K562 (cell line): ENCODE results near the gene LMBR1. TPM values are rescaled to one million over a fixed set of nuclear protein-coding genes. Genes with fewer than 3 reads are reported as not detected.

ENCODE experiments used
- ATAC-seq: fragments of 200-7000 bp; cut with Tn5 transposase; 3 replicates; pipeline ENCODE4 v1.9.1; 2020; ENCODE audit warnings: moderate library complexity
- BruUV-seq: library from RNA; stranded (reverse); fragments of 400-500 nt; replicated peaks from 2 replicates; lab custom pipeline; 2021; lab: Mats Ljungman, UMichigan
- CTCF ChIA-PET: fragments of 300-600 bp; formaldehyde crosslinking; extraction: SDS; loops from one replicate; lab custom pipeline; 2021; ENCODE audit warnings: low intra/inter-chr PET ratio; lab: Yijun Ruan, JAX
- POLR2A ChIA-PET: fragments of 300-600, 350-650 bp; sonication (Branson Sonifier 250); formaldehyde crosslinking; extraction: SDS; loops from one replicate; lab custom pipeline; 2021; ENCODE audit warnings: antibody characterized with exemption, inconsistent platforms; lab: Yijun Ruan, JAX
- DNase-seq, 4 experiments: peaks; one replicate each; pipeline versions ENCODE4 v3.0.0 to v3.0.0-alpha.2; 2011 to 2018; ENCODE audit warnings: low spot score in 3 of 4, mixed read lengths in 3 of 4; ENCODE audit errors: extremely low read depth in 1 of 4
- FAIRE-seq: peaks from 2 replicates; lab custom pipeline; 2011; peaks lifted over from hg19 to GRCh38; lab: Jason Lieb, UNC
- H2AFZ ChIP-seq: 2 replicates; pipeline ENCODE4 v1.6.0; 2011; ENCODE audit warnings: low read depth, low read length, control low read depth, inconsistent platforms
- H3K27ac ChIP-seq: fragments of 200-600 bp; 3 replicates; pipeline ENCODE4 v1.8.0; 2011; ENCODE audit warnings: low read depth, mild to moderate bottlenecking, control low read depth, inconsistent platforms, low read length, moderate library complexity, mixed read lengths; ENCODE audit errors: extremely low read depth
- H3K27me3 ChIP-seq, 2 experiments: fragments of 300-600 bp in 1 of 2; 2 replicates in 1 of 2; 3 replicates in 1 of 2; pipeline versions ENCODE4 v1.6.0 to v1.8.0; 2011; ENCODE audit warnings: inconsistent platforms in 2 of 2, low read length in 2 of 2, mild to moderate bottlenecking in 1 of 2, mixed read lengths in 1 of 2, moderate library complexity in 1 of 2; ENCODE audit not compliant: control insufficient read depth in 2 of 2, insufficient read depth in 2 of 2
- H3K36me3 ChIP-seq: fragments of 300-600 bp; 3 replicates; pipeline ENCODE4 v1.8.0; 2011; ENCODE audit warnings: mild to moderate bottlenecking, low read length, inconsistent platforms; ENCODE audit not compliant: control insufficient read depth, insufficient read depth
- H3K4me1 ChIP-seq, 2 experiments: fragments of 200-600 bp in 1 of 2; replicated peaks in 1 of 2; 2 replicates in 1 of 2; 3 replicates in 1 of 2; pipeline versions ENCODE4 v1.5.1 to v1.8.0; 2011; ENCODE audit warnings: inconsistent platforms in 2 of 2, low read length in 2 of 2, mild to moderate bottlenecking in 1 of 2, mixed read lengths in 1 of 2, moderate library complexity in 1 of 2; ENCODE audit not compliant: control insufficient read depth in 2 of 2, insufficient read depth in 2 of 2
- H3K4me2 ChIP-seq: 2 replicates; pipeline ENCODE4 v1.6.1; 2011; ENCODE audit warnings: low read length, control low read depth, inconsistent platforms, mixed read lengths; ENCODE audit not compliant: insufficient read depth
- H3K4me3 ChIP-seq: fragments of 200-600 bp; sonication (generic), shearing (Covaris generic); 2 replicates; pipeline ENCODE4 v1.5.1; 2016; ENCODE audit warnings: control low read depth, inconsistent platforms
- H3K79me2 ChIP-seq: fragments of 200-600 bp; 3 replicates; pipeline ENCODE4 v1.8.0; 2011; ENCODE audit warnings: low read length, inconsistent platforms; ENCODE audit not compliant: control insufficient read depth, insufficient read depth
- H3K9ac ChIP-seq, 2 experiments: 2 replicates each; pipeline versions ENCODE4 v1.6.0 to v1.6.1; 2011; ENCODE audit warnings: low read depth in 2 of 2, low read length in 2 of 2, control low read depth in 1 of 2, inconsistent platforms in 1 of 2, mild to moderate bottlenecking in 1 of 2, mixed read lengths in 1 of 2; ENCODE audit not compliant: insufficient read depth in 1 of 2
- H3K9me1 ChIP-seq: one replicate; pipeline ENCODE4 v1.6.0; 2011; ENCODE audit warnings: inconsistent platforms, mild to moderate bottlenecking, low read length, moderate library complexity; ENCODE audit not compliant: control insufficient read depth, insufficient read depth
- H3K9me3 ChIP-seq: replicated peaks from 2 replicates; pipeline ENCODE4 v1.5.1; 2011; ENCODE audit warnings: low read depth, low read length, inconsistent platforms; ENCODE audit not compliant: control insufficient read depth, insufficient read depth
- H4K20me1 ChIP-seq: replicated peaks from 2 replicates; pipeline ENCODE4 v1.6.1; 2011; ENCODE audit warnings: low read length, inconsistent platforms, mixed read lengths; ENCODE audit not compliant: control insufficient read depth, insufficient read depth
- CHD2 ChIP-seq: IDR thresholded peaks from 2 replicates; pipeline ENCODE4 v1.6.1; 2011; ENCODE audit warnings: low read depth, low read length
- CSDE1 ChIP-seq, 2 experiments: fragments of 450-650 bp; IDR thresholded peaks; 2 replicates each; pipeline ENCODE4 v1.6.1; 2016; ENCODE audit warnings: mild to moderate bottlenecking in 1 of 2
- CTBP1 ChIP-seq: fragments of 450-650 bp; IDR thresholded peaks from 2 replicates; pipeline ENCODE4 v1.6.1; 2016; ENCODE audit warnings: borderline replicate concordance
- NBN ChIP-seq: fragments of 450-650 bp; IDR thresholded peaks from 2 replicates; pipeline ENCODE4 v1.6.1; 2016; ENCODE audit warnings: low read depth, mild to moderate bottlenecking
- YY1 ChIP-seq, 3 experiments: IDR thresholded peaks; 2 replicates each; pipeline ENCODE4 v1.6.1; 2011; ENCODE audit warnings: low read length in 2 of 3, mild to moderate bottlenecking in 2 of 3, moderate library complexity in 2 of 3, borderline replicate concordance in 1 of 3, control low read depth in 1 of 3, low read depth in 1 of 3; ENCODE audit not compliant: insufficient read depth in 3 of 3, insufficient replicate concordance in 2 of 3, control insufficient read depth in 1 of 3, insufficient read length in 1 of 3; ENCODE audit errors: extremely low read depth in 1 of 3
- ZNF444 ChIP-seq: fragments of 250-450 bp; sonication (Bioruptor Pico); IDR thresholded peaks from 2 replicates; pipeline ENCODE4 v1.4.0; 2020; ENCODE audit warnings: mild to moderate bottlenecking, moderate library complexity
- WGBS: fragments of 100-300 bp; shearing (Covaris generic); methylation state at CpG from one replicate; pipeline ENCODE4 v1.1.6; 2016; ENCODE audit warnings: low coverage, mixed read lengths; ENCODE audit not compliant: insufficient coverage; ENCODE audit errors: missing lambda C conversion rate; 5-methylcytosine and 5-hydroxymethylcytosine counted together
- in situ Hi-C: fragments of 300-500 bp; cut with MboI; formaldehyde crosslinking; loops from 4 replicates; pipeline ENCODE4 v1.15.0; 2018; ENCODE audit warnings: inconsistent platforms, mixed read lengths
- intact Hi-C: fragments of 100-400 bp; cut with micrococcal nuclease; formaldehyde crosslinking; loops from 2 replicates; pipeline ENCODE4 v1.14.2; 2022
- polyA plus RNA-seq, 8 experiments: library from polyadenylated mRNA; depleted of rRNA in 4 of 8; stranded (reverse) in 5 of 8; unstranded in 3 of 8; fragments of >200 nt; fragmentation: Nextera tagmentation in 2 of 8; fragmentation: Illumina TruSeq in 1 of 8; extraction: Ambion mirVana in 2 of 8; extraction: Trizol in 1 of 8; gene quantifications; 2 replicates each; pipeline versions ENCODE4 v1.2.1 to v1.2.3, GENCODE V29; 2011 to 2014; ENCODE audit warnings: inconsistent platforms in 1 of 8, missing spikeins in 1 of 8
- total RNA-seq, 7 experiments: library from RNA; depleted of rRNA in 6 of 7; stranded (reverse); fragments of >200 nt in 6 of 7; fragmentation: Illumina TruSeq in 2 of 7; extraction: Trizol in 2 of 7; gene quantifications; 2 replicates each; pipeline versions ENCODE4 v1.2.1 to v1.2.3, GENCODE V29; 2011 to 2021; ENCODE audit warnings: low replicate concordance in 1 of 7
- TF ChIP-seq, protein P1 (sequence below): sonication (generic); formaldehyde crosslinking; IDR thresholded peaks from 2 replicates; pipeline ENCODE4 v1.8.0; 2022; ENCODE audit warnings: mild to moderate bottlenecking, low read depth, missing genetic modification reagents
- TF ChIP-seq, protein P2 (sequence below): sonication (generic); formaldehyde crosslinking; IDR thresholded peaks from 2 replicates; pipeline ENCODE4 v1.8.0; 2022; ENCODE audit warnings: missing genetic modification reagents, mild to moderate bottlenecking, moderate library complexity, borderline replicate concordance
- TF ChIP-seq, protein P3 (sequence below): sonication (generic); formaldehyde crosslinking; IDR thresholded peaks from 2 replicates; pipeline ENCODE4 v1.9.0; 2022; ENCODE audit warnings: mild to moderate bottlenecking, missing genetic modification reagents

LMBR1 gene
- total and polyA plus RNA-seq, 9 of the 15 experiments (the other 6 are each of a cell fraction or from before 2014, with no cell fraction given), result 7.7 to 90.0 (median 59.9) TPM

DNA sequence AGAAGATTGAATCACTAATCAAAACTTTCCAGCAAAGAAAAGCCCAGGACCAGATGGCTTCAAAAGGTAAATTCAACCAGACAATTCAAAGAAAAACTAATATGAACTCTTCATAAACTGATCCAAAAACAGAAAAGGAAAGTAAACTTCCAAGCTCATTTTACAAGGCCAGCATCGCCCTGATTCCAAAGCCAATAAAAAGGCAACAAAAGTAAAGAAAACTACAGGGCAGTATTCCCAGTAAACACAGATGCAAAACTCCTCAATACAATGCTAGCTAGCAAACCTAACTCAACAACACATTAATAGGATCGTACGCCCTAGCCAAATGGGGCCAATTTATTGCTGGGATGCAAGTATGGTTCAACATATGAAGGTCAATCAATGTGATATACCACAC lies 199.4 kb downstream of the LMBR1 start:
- TF ChIP-seq, protein P1, sequence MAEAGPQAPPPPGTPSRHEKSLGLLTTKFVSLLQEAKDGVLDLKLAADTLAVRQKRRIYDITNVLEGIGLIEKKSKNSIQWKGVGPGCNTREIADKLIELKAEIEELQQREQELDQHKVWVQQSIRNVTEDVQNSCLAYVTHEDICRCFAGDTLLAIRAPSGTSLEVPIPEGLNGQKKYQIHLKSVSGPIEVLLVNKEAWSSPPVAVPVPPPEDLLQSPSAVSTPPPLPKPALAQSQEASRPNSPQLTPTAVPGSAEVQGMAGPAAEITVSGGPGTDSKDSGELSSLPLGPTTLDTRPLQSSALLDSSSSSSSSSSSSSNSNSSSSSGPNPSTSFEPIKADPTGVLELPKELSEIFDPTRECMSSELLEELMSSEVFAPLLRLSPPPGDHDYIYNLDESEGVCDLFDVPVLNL (CRISPR knock-in tag), result no peak
- TF ChIP-seq CHD2 (no peak), ZNF444 (CRISPR knock-in tag) (no peak), CTBP1 (no peak), NBN (no peak), YY1 (IDR thresholded peaks at IDR 0.05; ENCODE audit: borderline replicate concordance in 1 of 3, control insufficient read depth in 1 of 3, extremely low read depth in 1 of 3, insufficient read depth in 3 of 3, insufficient read length in 1 of 3, insufficient replicate concordance in 2 of 3, low read depth in 1 of 3, low read length in 2 of 3) (no peak), CSDE1 (IDR thresholded peaks at IDR 0.05) (no peak)
- TF ChIP-seq, protein P2, sequence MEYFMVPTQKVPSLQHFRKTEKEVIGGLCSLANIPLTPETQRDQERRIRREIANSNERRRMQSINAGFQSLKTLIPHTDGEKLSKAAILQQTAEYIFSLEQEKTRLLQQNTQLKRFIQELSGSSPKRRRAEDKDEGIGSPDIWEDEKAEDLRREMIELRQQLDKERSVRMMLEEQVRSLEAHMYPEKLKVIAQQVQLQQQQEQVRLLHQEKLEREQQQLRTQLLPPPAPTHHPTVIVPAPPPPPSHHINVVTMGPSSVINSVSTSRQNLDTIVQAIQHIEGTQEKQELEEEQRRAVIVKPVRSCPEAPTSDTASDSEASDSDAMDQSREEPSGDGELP, result no peak
- TF ChIP-seq, protein P3, sequence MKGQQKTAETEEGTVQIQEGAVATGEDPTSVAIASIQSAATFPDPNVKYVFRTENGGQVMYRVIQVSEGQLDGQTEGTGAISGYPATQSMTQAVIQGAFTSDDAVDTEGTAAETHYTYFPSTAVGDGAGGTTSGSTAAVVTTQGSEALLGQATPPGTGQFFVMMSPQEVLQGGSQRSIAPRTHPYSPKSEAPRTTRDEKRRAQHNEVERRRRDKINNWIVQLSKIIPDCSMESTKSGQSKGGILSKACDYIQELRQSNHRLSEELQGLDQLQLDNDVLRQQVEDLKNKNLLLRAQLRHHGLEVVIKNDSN (CRISPR knock-in tag), result no peak
- no peak overlapping the region for H2AFZ ChIP-seq
- ATAC-seq (no peak), FAIRE-seq (no peak), DNase-seq (no peak)
- intact Hi-C loops (no loop called here), in situ Hi-C loops (no loop called here)
- BruUV-seq, result no TSS peak
- WGBS, result 90% methylated on average over 3 of the region's 3 CpGs
- no peaks in the 10 kb centered on the region for H3K9me3 ChIP-seq
- H3K79me2 ChIP-seq, result no peaks in the 10 kb centered on the region
- H3K27ac ChIP-seq, result no peak overlapping the region
- CTCF ChIA-PET, result no interaction called here
- H3K4me2 ChIP-seq, result no peak overlapping the region
- no peaks in the 10 kb centered on the region for H3K27me3 ChIP-seq
- H4K20me1 ChIP-seq, result no peaks in the 10 kb centered on the region
- POLR2A ChIA-PET, result interaction anchor here (0.6 kb wide), 1 partner anchor 32 kb away, joined by 3 read pairs; no protein-coding TSS in a partner anchor
- no peaks in the 10 kb centered on the region for H3K9me1 ChIP-seq
- no peak overlapping the region for H3K4me3 ChIP-seq
- H3K4me1 ChIP-seq, result 0 out of 5 replicates have a peak, but pooled peaks cover 0 to 4% of the 10 kb centered on the region in 2 experiments
- no peaks in the 10 kb centered on the region for H3K36me3 ChIP-seq
- H3K9ac ChIP-seq, result no peak overlapping the region
